D341Med (cell line): ENCODE measurements around the gene NEURL3.

ENCODE experiments used
- DNase-seq: peaks from one replicate; pipeline ENCODE4 v3.0.0; 2012; ENCODE audit warnings: low spot score

Gene NEURL3

DNA sequence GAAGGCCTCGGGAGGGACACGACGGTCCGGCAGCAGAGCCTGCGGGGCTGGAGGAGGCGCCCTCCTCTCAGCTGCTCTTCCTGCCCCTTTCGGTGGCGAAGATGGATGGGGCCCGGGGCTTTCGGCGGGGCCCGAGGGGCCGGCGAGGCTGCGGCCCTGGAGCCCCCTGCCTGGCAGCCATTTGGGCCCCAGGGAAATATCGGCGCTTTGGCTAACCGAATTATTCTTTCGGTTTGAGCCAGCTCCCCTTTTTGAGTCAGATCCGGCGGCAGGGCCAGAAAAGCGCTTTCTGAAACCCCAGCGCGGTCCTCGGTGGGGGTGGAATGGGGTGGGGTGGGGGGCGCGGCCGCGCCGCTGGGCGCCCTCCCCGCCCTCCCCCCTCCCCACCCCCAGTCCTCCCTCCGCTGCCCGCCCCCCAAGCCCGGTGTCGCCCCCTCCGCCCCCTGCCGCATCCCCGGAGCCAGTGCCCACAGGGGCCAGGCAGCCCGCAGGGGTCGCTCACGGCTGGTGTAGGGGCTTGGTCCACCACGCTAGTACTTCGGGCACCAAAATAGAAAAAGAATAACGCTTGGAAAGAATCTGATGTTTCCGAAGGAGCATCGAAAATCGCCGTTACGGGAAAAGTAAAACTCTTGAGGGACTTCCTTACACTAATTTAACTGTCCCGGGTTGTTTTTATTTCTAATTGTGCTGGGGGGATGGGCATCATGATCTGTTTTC is 22.3 kb upstream of the NEURL3 start:
- DNase-seq: no peak

DNA sequence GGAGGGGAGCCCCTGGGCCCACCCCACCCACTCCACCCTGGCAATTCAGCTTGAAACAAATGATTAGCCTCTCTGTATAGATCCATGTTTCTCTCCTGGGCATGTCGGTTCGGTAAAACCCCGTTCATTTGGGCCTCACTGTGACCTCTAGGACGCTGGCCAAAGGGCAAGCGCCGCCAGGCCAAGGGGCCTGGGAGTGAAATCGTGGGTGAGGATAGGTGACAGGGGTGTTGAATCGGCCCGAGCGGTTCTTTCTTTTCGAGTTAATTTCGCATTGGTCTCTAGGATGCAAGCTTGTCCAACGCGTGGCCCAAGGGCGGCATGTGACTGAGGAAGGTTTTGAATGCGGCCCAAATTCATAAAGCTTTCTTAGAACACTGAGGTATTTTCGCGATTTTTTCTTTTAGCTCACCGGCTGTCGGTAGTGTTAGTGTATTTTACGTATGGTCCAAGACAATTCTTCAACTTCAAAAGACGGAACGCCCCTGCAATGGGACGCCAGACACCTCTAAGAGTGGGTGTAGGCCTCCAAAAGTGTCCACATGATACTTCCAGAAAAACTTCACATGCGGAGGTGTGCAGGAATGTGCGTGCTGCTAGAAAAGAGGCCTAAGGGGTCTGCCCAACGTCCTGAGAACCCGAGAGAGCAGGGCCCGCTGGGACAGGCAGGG is 21.6 kb upstream of the NEURL3 start:
- no peak for DNase-seq

DNA sequence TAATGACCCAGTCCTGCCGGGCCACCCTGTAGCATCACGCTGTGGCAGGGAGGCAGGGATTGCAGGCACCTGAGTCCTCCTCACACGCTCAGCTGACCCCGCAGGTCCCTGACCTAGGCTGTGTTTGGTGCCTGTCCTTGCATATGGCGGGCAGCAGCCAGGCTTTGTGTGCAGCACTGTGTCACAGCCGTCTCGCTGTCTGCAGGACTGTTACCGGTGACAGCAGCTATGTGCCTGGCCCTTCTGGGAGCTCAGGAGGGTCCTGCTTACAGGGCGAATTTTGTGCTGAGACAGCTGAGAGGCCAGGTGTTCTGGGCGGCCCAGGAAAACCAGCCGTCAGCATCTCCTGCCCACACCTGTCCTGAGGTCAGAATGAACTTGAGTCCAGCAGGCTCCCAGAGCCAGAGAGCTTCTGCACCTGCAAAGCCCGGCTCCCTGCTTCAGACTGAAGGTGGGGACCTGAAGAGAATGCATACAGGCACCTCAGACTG is 21.0 kb upstream of the NEURL3 start:
- DNase-seq: no peak

DNA sequence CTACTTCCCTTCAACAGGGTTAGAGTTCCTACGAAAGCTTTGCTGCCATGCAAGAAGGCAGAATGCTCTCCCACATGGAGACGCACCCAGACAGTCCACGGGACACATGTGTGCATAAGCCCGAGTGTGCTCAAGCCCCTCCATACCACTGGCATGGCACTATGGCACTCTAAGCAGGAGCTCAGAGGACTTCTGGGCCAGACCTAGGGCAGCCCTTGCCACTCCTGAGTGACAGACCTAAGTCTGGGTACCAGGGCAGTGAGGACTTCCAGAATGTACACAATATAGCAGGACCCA is 20.0 kb upstream of the NEURL3 start:
- no peak for DNase-seq

DNA sequence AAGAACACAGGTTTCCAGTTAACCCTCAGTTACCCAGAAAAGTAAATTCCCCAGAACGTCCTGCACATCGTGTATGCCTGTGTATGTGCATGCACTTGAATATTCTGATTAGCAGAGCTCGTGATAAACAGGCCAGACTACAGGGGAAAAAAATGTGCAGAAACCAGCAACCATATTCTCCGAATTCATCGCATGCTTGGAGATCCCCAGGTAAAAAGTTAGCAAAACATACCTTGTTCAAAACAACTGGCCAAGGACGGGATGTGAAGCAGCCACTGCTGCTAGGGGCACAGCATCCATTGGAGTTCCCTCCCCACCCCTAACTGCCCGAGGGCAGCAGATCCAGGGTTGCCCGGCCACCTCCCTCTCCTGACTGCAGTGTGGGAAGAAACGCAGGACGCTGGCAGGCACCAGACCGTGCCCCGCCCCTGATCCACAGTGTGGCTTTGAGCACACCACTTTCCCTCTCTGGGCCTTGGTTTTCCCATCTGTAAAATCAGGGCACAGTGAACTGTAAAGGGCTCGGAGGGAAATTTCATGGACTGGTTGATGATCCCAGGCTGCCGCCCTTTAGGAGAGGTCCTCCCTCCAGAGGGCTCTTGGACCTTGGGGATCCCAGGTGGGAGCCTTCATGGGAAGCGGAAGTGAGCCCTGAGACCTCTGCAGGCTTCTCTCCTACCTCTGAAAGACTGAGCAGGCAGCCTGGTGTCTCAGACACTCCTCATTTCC is 19.5 kb upstream of the NEURL3 start:
- no peak for DNase-seq

DNA sequence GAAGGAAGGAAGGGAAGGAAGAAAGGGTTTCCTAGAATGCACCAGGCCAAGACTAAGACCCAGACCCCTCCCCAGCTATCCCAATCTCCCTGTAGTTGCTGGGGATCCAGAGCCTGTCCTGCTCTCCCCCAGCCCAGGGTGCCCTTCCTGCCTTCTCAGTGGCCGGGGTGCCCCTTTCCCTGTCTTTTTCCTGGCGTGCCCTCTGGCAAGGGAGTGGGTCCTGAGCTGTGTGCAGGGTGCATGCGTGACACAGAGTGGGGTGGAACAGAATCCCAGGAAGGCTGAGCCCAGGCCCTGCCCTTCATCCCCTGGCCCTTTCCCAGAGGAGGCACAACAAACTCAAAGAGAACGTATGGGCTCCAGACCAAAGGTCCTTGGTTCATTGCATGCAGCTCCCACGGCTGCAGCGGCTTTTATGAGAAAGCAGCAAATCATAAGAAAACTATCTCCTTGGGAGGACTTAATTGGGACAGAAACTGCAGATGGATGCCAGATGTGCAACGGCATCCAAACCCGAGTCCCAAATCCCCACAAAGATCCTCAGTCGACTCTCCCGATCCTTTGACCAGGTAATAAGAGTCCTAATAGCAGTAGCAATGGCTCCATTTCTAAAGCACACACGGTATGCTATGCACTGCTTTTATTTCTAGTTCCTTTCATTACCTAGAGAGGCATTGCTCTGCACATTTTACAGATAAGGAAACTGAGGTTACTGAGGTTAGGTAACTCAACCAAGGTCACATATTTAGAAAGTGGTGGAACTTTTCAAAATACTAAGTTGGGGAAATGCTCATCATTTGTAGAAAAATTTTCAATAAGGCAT is 18.7 kb upstream of the NEURL3 start:
- no peak for DNase-seq

DNA sequence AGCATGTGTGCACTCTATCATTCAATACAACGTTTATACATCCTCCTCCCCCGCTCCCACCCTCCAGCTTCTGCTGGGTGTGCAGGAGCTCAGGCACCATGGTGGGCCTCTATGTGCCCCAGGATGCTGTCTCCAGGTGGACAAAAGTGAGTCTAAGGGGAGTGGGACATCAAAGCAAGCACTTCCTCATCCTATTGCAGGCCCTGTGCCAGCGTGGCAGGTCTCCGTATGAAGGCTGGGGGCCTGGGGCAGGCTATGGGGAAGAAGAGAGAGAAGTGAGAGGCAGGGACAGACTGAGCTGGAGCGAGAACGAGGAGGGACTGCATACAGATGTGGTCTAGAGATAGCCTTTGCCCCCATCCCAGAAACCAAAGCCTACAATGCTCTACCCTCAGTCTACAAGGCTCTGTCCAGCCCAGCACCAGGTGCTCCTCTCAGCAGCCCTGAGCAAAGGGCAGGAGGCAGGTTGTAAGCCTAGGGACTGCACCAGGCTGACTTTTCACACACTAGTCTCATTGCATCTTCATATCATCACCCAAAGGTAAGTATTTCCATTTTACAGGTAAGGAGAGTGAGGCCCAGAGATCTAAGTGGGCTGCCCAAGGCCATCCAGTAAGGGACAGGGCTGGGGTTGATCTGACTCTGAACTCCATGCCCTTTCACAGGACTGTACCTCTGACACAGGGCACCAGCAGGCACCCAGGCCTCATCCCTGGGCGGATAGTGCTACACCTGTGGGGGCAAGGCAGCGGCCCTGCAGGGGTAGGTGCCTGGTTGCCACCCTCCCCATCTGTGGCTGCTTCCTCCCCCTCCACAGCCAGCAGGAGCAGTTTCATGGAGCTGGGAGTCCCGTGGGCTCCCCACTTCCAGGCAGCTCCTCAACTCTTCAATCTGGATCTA is 17.4 kb upstream of the NEURL3 start:
- DNase-seq: no peak

DNA sequence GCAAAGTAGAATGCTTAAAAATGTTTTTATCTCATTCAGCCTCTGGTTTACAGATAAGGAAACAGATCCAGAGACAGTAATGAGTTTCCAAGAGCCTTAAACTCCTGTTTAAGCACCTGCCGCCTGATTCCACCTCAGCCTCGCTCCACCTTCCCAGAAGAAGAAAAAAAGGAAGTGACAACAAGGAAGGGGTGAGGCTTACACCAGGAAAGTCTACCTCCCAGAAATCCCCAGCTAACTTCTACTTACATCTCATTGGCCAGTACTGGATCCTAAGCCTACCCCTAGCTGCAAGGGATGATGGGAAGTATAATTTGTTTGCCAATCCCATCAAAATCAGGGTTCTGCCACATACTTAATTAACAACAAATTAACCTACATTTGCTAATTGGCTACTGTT is 16.1 kb upstream of the NEURL3 start:
- DNase-seq: no peak

DNA sequence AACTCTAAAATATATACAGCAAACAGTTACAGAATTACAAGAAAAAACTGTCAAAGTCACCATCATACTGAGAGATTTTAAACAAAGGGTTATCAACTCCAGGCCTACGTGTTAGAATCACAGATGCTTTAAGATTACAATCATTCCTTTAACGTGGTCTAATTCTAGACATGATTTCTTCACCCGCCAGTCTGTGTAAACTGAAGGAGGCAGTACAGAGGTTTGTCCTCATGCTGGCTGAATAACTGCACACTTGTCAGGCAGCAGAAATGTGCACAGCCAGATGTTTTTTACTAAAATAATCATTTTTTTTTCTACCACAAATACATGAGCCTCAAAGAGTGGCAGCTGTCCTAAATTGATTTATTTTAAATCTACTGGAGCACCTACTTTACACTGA is 15.5 kb upstream of the NEURL3 start:
- no peak for DNase-seq

DNA sequence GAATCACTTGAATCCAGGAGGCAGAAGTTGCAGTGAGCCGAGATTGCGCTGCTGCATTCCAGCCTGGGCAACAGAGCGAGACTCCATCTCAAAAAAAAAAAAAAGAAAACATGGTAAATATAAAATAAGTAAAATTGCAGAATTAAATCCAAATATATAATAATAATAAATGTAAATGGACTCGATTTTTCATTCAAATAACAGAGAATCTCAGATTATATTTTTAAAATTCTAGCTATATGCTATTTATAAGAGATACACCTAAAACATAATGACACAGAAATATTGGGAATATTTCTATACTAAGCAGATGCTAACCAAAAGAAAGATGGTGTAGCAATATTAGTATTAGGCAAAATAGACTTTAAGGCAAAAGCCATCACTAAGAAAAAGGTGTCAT is 15.1 kb upstream of the NEURL3 start:
- DNase-seq: no peak

DNA sequence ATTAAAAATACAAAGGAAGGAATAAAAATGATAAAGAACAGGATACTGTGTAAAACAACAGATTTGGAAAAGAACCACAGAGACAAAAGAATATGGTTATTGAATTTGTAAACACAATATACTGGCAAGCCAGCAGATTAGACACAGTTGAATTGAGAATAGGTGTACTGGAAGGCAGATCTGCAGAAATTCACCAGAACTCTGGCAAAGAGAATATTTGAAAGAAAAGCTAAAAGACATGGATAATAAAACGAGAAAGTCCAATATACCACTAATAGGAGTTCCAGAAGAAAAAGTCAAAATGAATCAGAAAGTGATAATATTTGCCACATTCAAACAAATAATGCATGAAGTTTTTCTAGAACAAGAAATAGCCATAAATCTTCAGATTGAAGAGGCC is 11.9 kb upstream of the NEURL3 start:
- no peak for DNase-seq

DNA sequence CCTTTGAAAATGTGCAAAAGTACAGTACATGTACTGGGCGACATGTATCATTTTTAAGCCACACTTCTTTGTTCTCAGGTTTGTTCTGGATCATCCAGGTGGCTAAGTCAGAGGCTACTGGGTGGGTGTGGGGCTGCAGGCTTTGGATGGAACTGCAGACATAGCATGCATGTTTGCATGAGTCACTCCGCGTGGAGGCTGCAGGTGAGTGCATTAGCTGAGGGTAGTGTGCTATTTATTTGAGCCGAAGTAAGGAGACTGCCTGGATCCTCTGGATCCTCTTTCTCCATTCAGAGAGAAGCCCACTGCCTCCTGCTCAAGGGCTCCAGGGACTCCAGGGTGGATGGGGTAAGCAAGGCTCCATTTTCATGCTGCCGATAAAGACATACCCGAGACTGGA is 9.4 kb upstream of the NEURL3 start:
- peak; percentile 5 for DNase-seq

DNA sequence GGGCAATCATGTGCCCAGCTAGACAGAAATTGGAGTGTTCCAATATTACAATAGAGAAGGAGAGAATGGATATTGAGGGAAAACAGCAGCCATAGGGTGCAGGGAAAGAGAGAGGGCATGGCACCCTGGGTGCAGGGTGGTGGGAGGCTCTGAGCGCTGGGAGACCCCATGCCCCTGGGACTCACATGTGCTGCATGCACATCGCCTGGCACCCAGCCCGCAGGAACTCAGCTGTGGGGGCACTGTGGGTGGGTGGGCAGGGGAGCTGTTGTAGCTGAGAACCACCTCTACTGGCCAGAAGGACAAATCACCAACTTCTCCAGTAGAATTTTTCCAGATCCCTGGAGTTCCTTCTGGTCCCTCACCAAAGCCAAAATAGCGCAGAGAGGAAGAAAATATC is 7.2 kb upstream of the NEURL3 start:
- DNase-seq: no peak

DNA sequence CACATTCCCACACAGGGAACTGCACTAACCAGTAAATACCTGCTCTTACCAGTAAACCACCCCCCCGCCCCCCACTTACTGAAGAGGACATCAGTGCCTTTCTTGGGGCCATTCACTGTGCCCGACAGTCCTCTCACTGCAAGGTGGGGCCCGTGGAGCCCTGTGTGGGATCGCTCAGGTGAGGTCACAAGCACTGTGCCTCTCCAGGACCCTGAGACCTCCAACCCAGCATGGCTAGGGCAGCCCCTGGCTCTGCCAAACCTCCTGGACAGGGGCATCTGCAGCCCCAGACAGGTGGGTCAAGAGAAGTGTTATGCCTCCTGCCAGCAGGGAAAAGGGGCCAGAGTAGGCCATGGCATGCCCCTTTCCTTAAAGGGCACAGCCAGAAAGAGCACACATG is 6.7 kb upstream of the NEURL3 start:
- DNase-seq: no peak

DNA sequence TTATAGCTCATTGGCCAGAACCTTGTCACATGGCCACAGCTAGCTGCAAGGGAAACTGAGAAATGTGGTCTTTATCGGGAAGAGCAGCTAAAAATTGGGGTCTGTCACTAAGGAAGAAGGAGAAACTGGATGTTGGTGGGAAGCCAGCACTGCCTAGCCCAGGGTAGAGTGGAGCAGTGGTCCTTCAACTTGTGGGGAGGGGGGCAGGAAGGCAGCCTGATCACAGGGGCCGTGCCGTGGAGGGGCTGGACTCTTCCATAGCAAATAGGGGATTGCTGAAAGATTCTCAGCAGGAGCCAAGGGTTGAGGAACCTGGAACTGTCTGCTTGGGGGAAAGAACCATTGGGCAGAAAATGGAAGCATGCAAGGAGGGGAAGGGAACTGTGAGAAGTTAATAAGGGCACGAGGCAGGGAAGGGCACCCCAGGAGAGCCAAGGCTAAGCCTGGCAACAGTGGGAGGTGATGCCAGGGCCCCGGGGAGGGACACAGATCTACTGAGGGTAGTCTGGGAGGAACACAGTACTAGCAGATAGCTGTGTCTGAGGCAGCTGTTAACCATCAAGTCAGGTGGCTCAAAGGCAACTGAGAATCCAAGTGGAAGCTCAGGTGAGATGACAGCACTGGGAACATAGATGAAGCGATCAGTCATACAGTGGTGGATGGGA is 5.9 kb upstream of the NEURL3 start:
- DNase-seq: no peak

DNA sequence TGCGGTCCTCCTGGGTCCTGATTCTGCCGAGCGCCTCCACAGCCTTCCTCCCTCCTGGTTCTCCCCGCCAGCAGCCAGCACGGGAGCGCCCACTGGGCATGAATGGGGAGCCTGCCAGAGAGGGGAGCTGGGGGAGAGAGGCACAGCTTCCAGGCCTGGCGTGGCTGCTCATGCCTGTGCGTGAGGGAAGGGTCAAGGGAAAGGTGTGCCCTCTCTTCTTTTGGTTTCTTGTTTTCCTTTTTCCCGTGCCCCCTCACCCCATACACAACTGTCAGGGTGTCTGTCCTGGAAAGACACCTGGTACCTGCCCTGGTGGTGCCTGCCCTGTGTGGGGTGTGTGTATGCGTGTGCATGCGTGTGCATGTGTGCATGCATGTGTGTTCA is 4.7 kb upstream of the NEURL3 start:
- DNase-seq: no peak

DNA sequence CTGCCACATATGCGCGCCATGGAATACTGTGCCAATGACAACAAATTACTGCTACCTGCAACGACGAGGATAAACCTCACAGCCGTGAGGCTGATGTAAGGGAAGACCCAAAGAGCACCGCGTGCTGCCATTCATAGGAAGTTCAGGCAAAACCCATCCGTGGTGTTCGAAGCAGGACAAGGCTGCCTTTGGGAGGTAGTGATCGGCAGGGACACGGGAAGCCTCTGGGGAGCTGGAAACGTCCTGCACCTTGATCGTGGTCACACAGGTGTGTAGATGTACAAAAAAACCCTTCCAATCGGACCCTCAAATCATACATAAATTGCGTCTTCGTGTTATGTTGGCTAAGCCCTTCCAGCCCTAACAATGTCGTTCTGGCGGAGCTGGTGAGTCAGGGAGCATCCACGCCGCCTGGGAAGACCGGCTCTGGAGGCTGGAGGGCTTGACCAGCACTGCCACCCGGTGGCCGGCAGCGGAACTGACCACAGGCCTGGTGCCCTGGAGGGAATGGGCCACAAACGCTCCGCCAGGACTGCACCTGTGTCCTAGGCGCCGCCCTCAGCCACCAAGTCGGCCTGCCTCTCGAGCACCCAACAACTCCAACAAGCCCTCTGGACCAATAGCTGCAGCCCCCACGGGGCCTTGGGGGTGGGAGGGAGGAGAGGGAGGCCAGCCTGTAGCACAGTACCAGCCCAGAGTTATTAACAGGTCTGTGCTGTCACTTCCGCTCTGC is 4.1 kb upstream of the NEURL3 start:
- peak; percentile 82 for DNase-seq

DNA sequence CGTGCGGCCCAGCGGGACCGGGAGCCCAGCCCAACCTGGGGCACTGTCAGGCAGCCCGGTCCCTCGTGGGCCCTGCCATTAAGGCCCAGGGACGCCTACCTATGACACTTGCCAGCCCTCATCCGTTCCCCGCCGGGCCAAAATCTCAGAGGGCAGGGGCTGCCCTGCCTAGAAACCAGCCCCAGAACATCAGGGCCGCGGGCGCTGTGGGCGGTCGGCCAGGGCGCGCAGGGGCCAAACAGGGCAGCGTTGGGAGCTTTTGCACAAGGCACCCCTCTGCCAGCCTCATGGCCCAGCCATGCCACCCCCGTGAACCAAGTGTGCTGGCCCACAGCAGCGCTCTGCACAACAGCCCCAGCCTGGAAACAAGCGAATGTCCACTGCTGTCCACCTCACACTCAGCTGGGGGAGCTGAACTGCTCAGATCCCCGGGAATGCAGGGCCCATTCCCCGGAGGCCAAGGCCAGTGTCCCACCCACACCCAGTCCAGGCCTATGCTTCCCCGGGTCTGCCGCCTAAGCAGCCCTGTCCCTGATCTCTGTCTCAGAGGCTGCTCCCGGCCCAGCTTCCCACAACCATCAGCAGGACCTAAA is 3.5 kb upstream of the NEURL3 start:
- peak; percentile 24 for DNase-seq

DNA sequence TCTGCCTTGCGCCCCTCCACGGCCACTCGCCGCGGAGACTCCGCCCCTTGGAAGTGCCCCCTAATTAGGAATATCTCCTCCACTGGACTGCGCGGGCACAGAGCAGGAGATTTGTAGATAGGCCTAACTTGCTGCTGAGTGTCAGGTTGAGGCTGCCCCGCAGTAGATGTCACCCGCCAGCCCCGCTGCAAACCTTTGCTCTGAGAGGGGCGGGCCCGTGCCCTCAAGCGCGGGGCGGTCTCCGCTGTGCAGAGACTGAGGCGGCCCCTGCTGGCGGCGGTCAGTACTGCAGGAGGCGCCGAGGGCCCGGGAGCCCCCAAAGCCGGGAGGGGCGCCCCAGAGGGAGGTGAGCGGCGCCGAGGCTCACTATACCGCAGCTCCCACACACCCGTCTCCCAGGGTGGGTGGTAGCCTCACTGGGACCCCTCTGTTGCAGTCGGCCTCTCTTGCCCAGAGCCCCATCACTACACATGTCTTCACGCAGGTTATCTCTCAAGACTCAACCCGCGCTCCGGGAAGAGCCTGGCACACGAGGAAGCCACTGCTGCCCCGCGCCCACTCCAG is 2.9 kb upstream of the NEURL3 start:
- DNase-seq: peak; percentile 93

DNA sequence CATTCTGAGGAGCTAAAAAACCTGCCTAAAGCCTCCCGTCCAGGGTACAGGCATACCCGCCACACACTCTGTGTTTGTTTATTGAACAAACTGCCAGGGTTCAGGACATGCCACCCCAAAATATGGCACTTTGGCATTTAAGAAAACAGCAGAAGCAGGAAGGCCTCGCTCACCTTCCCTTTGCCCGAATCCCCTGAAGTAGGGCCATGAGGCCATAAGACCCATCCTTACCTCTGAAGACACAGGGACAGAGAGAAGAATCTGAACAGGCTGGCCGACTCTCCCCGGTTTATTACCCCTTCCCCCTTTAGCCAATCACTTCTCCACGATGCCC is 1.7 kb upstream of the NEURL3 start:
- no peak for DNase-seq
